Cortex of kidney (tissue), 1 donor: ENCODE measurements around the gene ANKRD61.
"Not testable (repeated sequence)": the region's sequence is repeated elsewhere in the genome, so short reads cannot be mapped to it uniquely, and the experiment has no call there.

Source experiments
- DNase-seq: peaks from one replicate; lab custom pipeline; 2025; lab: John Stamatoyannopoulos, UW

ANKRD61 gene

GRCh38 chr7:6030988-6031387, at the start of gene ANKRD61:
Gene ANKRD61, plus strand, starts transcription at chr7:6031376. Its CDS starts 0 bp downstream, at chr7:6031376.
- DNase-seq: no peak

- DNase-seq: not testable (repeated sequence)
These were observed 44.1 kb upstream of the ANKRD61 start for GRCh38 chr7:5987061-5987460.

- DNase-seq: no peak
These were observed 33.9 kb upstream of the ANKRD61 start for GRCh38 chr7:5997210-5997808.

- DNase-seq: no peak
These were observed 23.8 kb upstream of the ANKRD61 start for GRCh38 chr7:6007386-6007785.

GRCh38 chr7:6007835-6008590, 23.2 kb upstream of the ANKRD61 start:
- DNase-seq: not testable (repeated sequence)

GRCh38 chr7:6008668-6009611, 22.2 kb upstream of the ANKRD61 start, which contains the start of the genes AIMP2 and PMS2:
Gene AIMP2, plus strand, starts transcription at chr7:6009272. Its CDS starts 92 bp downstream, at chr7:6009364.
Gene PMS2, minus strand, starts transcription at chr7:6009049. Its CDS starts 30 bp downstream, at chr7:6009019.
- DNase-seq: peak; percentile 41

- not testable (repeated sequence) for DNase-seq
These were observed 20.8 kb upstream of the ANKRD61 start for GRCh38 chr7:6010370-6010769.

GRCh38 chr7:6011541-6011940, 19.6 kb upstream of the ANKRD61 start:
- DNase-seq: no peak

GRCh38 chr7:6012355-6013104, 18.6 kb upstream of the ANKRD61 start:
- DNase-seq: no peak

- no peak for DNase-seq
These were observed 15.1 kb upstream of the ANKRD61 start for GRCh38 chr7:6015917-6016652.

- no peak for DNase-seq
These were observed 14.6 kb upstream of the ANKRD61 start for GRCh38 chr7:6016653-6016966.

GRCh38 chr7:6020371-6021286, 10.5 kb upstream of the ANKRD61 start:
- DNase-seq: no peak

GRCh38 chr7:6022707-6023106, 8.5 kb upstream of the ANKRD61 start:
- DNase-seq: no peak

GRCh38 chr7:6023974-6024435, 7.2 kb upstream of the ANKRD61 start:
- no peak for DNase-seq

GRCh38 chr7:6026011-6026819, 5.0 kb upstream of the ANKRD61 start:
- DNase-seq: no peak

GRCh38 chr7:6026820-6027311, 4.3 kb upstream of the ANKRD61 start:
- no peak for DNase-seq

- no peak for DNase-seq
These were observed 3.3 kb upstream of the ANKRD61 start for GRCh38 chr7:6027806-6028365.

- DNase-seq: no peak
These were observed 2.6 kb upstream of the ANKRD61 start for GRCh38 chr7:6028563-6028962.
